HG03442 (cell line): ENCODE results near the gene SLC38A3.

Experiments used
- ATAC-seq: cut with Tn5 transposase; IDR thresholded peaks from one replicate; pipeline ENCODE4 v1.9.1; 2021; ENCODE audit warnings: mild to moderate bottlenecking, moderate library complexity; ENCODE audit not compliant: unreplicated experiment

The SLC38A3 gene

DNA sequence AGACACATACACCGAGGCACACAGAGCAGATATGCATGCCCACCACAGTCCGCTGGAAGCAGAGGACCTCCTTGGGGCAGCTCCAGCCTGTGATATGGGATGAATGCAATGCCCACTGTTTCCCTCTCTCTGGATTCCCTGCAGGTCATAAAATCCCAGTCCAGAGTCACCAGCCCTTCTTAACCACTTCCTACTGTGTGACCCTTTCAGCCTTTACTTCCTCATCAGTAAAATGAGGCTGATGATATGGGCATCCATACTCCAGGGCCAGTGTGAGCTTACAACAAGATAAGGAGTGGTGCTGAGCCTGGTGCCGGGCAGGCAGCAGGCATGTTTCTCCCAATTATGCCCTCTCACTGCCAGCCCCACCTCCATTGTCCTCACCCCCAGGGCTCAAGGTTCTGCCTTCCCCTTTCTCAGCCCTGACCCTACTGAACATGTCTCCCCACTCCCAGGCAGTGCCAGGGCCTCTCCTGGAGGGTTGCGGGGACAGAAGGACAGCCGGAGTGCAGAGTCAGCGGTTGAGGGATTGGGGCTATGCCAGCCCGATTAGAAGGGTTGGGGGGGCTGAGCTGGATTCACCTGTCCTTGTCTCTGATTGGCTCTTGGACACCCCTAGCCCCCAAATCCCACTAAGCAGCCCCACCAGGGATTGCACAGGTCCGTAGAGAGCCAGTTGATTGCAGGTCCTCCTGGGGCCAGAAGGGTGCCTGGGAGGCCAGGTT is 14.0 kb upstream of the SLC38A3 start, which contains the start of gene GNAT1:
Gene GNAT1, plus strand, starts transcription at position 675 of the 725 bp plus-strand sequence. CDS start 116 bp downstream, outside the sequence.
- ATAC-seq, result no peak

DNA sequence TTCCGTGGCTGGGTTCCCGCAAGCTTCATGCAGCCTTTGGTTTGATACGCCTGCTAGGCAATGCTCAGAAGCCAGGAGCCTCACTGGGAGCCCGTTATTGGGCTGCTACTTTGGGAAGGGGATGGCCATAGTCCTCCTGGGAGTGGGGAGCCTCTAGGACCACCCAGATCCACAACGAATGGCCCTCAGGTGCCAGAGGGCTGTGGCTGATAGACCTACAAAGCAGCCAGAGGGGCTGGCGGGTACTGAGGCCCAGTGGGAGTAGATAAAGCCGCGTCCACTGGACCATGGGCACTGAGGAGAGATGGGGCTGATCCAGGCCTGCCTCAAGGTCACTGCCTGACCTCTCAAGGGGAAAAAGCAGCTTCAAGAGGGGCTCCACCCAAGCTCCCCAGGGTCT is 12.9 kb upstream of the SLC38A3 start:
- no peak for ATAC-seq

DNA sequence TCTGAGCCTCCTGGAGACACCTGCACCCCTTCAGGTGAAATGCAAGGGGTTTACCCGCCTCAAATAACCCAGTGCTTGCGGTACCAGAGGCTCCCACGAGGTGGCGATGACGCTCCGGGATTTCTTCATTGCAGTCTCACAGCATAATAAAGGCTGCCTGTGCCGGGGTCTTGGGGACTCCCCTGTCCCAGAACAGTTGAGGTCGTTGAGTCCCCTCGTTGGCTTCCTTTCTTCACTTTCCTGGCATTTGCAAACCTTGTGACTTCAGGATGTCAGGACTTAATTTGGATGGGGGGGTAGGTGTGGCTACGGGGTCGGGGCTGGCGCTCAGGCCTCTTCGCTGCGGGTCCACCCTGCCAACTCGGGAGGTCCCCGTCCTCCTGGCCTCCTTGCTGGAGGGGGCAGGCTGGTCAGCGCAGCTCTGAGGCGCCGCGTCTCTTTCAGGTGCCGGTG is 12.4 kb upstream of the SLC38A3 start:
- ATAC-seq, result no peak

DNA sequence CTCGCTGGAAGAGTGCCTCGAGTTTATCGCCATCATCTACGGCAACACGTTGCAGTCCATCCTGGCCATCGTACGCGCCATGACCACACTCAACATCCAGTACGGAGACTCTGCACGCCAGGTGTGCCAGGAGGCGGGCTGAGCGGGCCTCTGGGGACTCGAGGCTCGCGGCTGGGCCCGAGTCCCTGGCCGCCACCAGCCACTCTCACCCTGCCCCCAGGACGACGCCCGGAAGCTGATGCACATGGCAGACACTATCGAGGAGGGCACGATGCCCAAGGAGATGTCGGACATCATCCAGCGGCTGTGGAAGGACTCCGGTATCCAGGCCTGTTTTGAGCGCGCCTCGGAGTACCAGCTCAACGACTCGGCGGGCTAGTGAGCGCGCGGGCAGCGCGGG is 11.8 kb upstream of the SLC38A3 start:
- ATAC-seq, result no peak

DNA sequence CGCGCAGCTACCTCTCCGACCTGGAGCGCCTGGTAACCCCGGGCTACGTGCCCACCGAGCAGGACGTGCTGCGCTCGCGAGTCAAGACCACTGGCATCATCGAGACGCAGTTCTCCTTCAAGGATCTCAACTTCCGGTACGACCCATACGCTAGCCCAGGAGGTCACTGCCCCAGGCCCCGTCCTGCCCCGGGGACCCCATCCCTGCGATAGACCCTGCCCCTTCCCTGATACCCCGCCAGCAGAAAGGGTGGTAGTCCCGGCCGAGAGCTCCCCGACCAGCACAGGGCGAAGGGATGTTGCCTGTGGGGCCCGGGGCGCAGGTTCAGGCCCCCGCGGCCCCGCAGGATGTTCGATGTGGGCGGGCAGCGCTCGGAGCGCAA is 11.3 kb upstream of the SLC38A3 start:
- ATAC-seq, result no peak

DNA sequence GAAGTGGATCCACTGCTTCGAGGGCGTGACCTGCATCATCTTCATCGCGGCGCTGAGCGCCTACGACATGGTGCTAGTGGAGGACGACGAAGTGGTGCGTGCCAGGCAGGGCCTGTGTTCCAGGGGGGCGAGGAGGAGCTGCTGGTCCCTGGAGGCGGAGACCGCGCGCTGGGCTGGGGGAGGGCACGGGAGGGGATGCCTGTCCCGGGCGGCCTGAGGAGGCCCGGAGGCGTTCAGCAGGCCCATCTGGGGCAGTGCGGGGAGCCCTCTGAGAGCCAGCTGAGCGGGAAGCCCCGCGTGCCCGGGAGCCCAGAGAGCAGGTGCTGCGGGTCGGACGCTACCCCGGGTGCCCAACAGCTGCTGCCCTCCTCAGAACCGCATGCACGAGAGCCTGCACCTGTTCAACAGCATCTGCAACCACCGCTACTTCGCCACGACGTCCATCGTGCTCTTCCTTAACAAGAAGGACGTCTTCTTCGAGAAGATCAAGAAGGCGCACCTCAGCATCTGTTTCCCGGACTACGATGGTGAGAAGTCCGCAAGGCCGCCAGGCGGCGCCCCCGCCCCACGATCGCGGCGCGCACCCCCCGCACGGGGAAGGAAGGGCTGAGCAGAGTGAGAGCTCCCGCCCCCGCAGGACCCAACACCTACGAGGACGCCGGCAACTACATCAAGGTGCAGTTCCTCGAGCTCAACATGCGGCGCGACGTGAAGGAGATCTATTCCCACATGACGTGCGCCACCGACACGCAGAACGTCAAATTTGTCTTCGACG is 10.8 kb upstream of the SLC38A3 start:
- no peak for ATAC-seq

DNA sequence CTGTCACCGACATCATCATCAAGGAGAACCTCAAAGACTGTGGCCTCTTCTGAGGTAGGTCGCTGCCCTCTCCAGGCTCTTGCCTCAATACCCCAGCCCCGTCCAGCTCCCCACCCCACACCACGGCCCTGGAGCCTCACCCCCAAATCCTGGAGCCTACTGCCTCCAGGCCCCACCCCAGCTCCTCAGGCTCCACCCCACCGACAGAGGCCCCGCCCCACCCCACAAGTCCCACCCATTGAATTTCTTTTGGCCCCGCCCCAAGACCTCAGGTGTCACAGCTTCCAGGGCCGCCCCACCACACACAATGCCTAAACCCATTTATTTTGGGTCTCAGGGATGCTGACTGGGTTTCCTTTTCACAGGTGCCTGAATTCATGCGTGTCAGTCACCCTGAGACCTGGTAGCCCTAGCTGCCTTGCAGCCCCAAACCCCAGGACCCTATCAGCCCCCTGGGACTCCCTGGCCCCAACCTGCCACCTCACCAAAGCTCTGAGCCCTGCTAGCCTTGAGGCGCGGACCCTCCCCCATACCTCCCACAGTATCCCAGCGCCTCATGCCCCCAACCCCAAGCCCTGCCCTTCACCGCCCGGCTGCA is 10.1 kb upstream of the SLC38A3 start:
- no peak for ATAC-seq

DNA sequence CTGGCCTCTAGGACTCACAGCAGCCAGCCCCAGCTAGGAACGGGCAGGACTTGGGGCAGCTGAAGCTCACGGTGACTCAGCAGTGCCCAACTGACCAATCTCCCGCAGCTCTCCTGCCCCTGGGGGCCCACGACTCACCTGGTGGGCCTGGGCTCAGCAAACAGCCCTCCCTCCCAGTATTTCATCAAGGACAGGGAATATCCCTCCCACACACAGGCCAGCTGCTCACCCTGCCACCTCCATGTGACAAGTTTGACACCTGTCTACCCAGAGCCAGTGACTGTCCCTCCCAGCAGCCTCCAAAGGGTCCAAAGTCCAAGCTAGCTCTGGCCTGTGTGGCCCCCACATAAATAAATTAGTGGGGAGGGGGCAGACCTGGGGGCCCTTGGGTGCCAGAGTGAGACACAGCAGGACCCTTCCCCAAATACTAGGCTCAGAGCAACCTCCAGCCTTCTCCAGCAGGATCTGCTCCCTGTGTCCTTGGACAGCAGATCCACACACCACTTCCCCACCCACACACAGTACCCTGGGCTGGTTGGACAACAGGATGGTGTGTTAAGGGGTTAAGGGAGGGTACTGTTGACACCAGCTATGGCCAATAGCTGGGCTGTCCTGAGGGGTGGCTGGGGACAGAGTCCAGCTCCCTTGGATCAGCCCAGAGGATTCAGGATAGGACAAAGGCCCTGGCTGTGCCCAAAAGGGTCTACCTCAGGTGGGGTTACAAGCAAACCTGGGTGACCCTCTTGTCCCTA is 9.4 kb upstream of the SLC38A3 start:
- ATAC-seq, result no peak

DNA sequence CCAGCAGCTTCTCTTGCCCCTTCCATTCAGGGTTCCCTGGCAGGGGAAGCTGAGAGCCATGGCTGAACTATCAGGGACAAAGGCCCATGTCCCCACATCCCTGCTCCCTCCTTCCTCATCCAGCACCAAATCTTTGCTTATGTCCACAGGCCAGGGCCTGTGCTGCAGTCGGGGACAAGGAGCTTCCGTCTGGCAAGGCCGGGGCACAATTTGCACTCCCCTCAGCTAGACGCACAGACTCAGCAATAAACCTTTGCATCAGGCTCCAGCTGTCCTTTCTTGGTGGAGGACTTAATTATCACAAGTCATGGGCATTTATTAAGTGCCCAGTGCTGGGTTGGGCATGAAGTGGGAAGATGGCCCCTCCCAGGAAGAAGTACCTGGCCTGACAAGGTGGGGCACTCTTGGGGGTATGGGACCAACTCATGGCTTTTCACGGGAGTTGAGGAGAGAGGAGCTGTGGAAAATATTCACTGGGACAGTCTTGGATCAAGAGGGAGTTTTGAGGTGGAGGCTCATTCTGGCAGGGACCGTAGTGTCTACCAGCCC is 8.7 kb upstream of the SLC38A3 start:
- ATAC-seq, result no peak

DNA sequence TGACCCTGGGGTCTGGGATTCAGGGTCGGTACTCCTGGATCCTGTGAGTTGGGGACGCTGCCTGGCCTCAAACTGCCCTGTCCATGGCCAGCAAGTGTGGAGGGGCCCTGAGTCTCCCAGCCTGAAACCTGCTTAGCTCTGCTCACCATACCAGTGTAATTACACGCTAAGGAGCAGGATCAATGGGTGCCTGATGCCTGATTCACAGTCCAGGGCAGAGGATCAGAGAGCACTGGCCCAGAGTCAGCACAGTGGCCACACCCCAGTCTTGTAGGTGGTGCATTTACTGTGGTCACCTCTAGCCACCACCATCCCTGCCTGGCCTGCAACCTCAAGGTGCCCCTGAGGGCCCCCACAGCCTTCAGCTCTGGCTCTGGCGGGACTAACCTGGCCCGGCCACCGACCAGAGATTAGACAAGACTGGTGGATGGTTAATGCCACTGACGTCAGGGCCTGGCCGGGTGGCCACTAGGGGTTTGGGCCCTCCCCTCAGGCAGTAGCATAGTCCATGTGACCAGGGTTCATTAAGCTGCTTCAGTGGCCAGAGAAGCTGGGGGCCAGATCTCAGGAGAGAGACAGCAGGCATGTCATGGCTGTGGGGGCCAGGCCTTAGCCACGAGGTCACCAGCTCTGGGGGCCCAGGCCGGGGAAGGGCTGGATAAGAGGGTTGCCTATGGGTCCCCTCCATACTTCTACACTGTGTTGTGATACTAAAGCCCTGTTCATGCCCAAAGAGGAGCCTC is 3.3 kb upstream of the SLC38A3 start:
- ATAC-seq, result no peak

DNA sequence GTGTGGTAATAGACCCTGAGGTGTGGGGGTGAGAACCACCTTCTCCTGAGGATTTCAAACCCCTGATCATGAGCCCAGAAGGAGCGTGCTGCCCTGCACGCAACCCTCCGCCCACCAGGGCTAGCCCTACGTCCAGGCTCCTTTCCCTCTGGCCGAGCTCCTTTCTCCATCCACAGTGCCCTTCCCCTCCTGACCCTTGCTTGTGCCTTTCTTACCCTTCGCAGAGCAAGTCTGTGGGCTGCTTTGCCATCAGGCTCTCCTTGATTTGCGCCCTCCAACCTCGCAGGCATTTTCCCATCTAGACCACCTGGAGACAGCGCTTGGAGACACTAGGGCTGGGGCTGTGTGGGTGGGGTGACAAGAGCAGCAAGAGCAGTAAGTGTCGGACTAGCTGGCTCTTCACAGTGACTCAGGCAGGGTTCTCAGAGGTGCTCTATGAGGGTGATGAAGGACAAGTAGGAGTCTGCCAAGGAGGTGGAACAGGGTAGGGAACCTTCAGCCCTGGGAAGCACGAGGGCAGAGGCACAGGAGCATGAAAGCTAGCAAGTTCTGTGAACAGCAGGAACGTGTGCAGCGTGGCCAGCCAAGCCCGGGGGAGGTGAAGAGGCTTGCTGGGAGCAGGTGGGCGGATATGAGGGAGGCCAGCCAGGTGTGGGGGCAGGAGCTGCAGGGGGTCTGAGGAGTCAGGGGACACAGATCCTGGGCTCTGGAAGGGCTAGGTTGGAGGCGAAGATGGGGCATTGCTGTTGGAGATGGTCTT is 2.5 kb upstream of the SLC38A3 start:
- no peak for ATAC-seq

DNA sequence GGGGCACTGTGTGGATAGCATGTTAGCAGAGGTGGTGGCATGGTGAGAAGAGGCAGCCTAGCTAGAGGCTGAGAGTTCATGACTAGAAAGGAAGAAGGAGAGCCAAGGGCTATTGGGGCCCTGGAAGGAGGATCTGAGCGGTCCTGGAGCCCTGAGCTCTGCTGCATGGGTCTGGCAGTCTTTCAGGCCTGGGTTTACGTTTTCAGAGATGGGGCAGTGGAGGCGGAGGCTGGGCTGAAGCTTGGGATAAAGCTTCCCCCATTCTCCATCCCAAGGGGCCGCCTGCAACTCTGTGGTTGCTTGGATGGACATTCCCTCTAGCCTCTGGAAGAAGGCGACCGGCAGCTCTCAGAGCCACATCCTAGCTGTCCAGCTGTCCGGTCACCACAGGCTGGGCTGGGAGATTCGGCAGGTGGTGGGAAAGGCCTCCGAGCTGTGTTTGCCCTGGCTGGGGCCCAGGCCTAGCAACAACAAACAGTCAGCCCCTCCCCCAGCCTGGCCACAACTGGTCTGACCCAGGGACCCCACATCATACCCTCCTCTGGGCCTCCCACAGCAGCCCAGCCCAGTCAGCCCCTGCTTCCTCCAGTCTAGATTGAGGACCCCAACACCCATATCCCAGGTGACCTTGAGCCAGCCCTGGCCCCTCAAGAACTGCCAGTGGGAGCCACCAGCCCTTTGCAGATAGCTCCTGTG is 1.8 kb upstream of the SLC38A3 start:
- ATAC-seq, result no peak

DNA sequence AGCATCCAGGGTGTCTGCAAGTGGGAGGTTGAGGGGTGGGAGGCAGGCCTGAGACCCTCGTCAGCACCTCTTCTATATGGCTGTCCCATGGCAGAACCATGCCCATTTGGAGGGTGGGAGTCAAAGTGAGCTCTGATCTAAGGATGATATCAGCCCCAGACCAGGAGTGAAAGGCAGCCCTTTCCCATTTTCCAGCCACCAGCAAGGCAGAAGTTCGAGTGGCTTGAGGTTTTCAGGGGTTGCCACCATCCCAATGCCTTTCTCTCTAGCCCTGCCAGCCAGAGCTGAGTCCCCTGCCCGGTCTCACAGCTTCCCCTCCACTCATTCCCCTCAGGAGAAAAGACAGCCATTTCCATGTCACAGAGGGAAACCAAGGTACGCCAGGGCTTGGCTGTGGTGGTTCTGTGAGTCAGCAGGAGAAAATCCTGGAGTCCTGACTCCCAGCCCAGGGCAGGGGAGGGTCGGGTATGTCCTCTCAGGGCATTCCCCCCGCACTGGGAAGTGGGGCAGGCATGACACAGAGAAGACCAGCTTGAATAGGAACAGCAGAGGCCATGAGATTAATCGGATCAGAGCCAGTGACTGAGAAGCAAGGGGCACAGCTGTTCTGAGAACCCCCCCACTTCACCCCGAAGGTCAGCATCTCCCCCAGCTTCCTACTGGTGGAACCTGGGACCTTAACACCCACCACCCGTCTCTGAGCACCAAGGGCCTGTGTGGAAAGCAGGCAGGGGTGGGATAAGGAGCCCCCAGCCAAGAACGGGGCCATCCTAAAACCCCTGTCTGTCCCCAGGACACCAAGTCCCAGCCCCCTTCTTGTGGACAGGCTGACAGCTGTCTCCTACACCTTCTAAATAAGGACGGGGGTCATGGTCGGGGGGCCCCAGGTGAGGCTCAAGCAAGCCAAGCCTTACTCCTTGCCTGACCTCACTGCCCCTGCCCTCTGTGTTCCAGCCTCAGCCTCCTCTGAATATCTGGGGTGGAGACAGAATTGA is 965 bp upstream of the SLC38A3 start:
- ATAC-seq, result no peak

DNA sequence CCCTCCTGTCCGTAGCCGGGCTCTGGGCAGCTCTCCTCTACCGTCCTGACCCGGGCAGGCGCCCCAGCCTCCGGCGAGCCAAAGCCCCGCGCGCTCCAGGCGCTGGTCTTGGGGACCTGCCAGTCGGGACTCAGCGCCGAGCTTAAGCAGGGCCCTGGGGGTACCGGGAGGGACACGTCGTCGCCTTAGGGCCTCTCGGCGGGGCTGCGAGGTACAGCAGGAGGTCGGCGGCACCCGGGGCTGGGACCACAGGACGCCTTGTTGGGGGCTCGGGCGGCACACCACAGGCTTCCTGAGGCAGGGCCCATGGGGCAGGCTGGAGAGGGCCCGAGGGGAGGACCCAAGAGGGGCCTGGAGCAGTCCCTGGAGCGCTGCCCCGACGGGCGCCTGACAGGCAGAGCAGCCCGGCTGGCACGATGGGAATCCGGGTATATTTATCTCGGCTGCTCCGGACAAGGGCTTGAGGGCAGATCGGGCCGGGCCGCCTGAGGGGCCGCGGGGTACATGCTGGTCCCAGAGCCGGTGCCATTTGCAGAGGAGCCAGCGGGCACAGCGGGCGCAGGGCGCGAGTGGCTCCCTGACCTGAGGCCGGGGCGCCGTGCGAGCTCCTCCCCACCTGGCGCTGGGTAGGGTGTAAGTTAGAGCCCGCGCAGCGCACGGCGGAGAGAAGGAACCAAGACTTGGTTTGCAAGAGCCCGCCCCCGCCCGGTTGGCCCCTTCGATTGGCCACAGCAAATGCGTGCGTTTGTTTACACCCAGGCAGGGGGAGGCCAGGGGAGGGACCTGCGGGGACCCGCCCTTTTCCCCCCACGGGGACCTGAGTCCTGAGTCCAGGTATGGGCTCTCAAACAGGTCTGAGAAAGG is 574 bp downstream of the SLC38A3 start:
- ATAC-seq, result no peak

DNA sequence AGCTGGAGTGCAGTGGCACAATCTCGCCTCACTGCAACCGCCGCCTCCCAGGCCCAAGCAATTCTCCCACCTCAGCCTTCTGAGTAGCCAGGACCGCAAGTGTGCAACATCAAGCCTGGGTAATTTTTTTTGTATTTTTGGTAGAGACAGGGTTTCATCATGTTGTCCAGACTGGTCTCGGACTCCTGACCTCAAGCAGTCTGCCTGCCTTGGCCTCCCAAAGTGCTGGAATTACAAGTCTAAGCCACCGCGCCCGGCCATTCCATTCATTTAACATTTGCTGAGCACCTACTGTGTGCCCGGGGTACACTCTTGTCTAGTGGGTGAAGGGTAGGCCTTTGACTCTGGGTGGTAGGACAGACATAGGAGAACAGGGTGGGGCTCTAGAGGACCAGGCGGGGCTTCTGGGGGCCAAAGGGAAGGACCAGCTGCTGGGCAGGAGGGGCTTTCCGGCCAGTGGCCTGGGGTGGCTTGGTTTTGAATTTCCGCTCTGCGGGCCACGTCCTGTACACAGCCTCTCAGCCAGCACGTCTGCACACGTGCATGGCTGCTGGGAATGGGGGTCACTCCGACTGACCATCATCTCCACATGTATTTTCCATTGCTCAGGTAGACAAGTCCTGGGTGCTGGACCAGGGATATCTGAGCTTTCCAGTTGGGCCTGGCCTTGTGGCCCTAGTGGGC is 2.4 kb downstream of the SLC38A3 start:
- ATAC-seq, result no peak

DNA sequence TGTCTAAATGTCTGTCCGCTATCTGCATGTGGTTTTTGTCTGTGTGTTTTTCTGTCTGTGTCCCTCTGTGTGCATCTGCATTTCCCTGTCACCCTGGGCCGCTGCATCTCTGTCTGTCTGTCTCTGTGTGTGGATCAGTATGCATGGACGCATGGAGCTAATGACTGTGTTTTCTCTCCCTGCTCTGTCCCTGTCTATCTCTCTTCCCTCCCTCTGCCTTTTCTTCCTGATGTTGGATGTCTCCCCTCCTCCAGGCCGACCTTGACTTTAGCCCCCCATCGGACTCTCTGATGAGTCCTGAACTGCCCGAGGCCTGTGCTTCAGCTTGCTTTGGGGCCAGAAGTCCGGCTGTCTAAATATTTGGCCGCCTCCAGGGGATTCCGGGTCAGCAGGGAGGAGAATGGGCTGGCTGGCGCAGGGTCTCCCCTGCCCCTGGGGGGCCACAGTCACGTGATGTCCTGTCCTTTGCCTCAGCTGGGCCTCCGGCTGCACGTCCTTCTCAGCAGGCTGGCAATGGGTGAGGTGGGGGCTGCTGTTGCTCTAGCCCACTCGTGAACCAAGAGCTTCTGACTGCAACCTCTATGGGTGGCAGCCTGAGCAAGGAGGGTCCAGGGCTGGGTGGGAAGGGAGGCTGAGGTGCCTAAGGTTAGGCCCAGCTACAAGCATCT is 3.7 kb downstream of the SLC38A3 start:
- ATAC-seq, result no peak
